SK-N-SH treated with all-trans-retinoic acid at 6 μM for 48 hours (cell line): ENCODE results near the gene TMEM143.

Source experiments
- ATAC-seq: fragments of 200-7000 bp; cut with Tn5 transposase; 3 replicates; pipeline ENCODE4 v1.9.1; 2020; ENCODE audit warnings: mild to moderate bottlenecking, moderate library complexity
- ARNTL ChIP-seq: fragments of 450-650 bp; formaldehyde crosslinking; IDR thresholded peaks from 2 replicates; pipeline ENCODE4 v1.5.0; 2020; ENCODE audit warnings: low read depth, mild to moderate bottlenecking, moderate library complexity, borderline replicate concordance
- BACH2 ChIP-seq: fragments of 250-450 bp; sonication (Bioruptor Pico); IDR thresholded peaks from 2 replicates; pipeline ENCODE4 v1.9.0; 2021; ENCODE audit warnings: mild to moderate bottlenecking, borderline replicate concordance
- CSDC2 ChIP-seq: fragments of 250-450 bp; sonication (Bioruptor Pico); IDR thresholded peaks from 2 replicates; pipeline ENCODE4 v1.5.0; 2020; ENCODE audit warnings: mild to moderate bottlenecking, moderate library complexity
- CSRNP3 ChIP-seq: fragments of 250-450 bp; sonication (Bioruptor Pico); IDR thresholded peaks from 2 replicates; pipeline ENCODE4 v1.5.1; 2021; ENCODE audit warnings: mild to moderate bottlenecking, moderate library complexity
- ESRRG ChIP-seq: fragments of 250-450 bp; sonication (Bioruptor Pico); IDR thresholded peaks from 2 replicates; pipeline ENCODE4 v1.6.1; 2021; ENCODE audit warnings: mild to moderate bottlenecking
- GLIS3 ChIP-seq: fragments of 250-450 bp; sonication (Bioruptor Pico); IDR thresholded peaks from 2 replicates; pipeline ENCODE4 v1.5.0; 2020; ENCODE audit warnings: mild to moderate bottlenecking, moderate library complexity
- ISL1 ChIP-seq: fragments of 250-450 bp; sonication (Bioruptor Pico); IDR thresholded peaks from 2 replicates; pipeline ENCODE4 v2.1.2; 2022; ENCODE audit warnings: mild to moderate bottlenecking, moderate library complexity
- OSR1 ChIP-seq: fragments of 250-450 bp; sonication (Bioruptor Pico); IDR thresholded peaks from 2 replicates; pipeline ENCODE4 v1.8.0; 2022; ENCODE audit warnings: moderate library complexity, mild to moderate bottlenecking, inconsistent platforms
- POU6F1 ChIP-seq: fragments of 250-450 bp; sonication (Bioruptor Pico); IDR thresholded peaks from 2 replicates; pipeline ENCODE4 v1.8.0; 2021; ENCODE audit warnings: low read depth, mild to moderate bottlenecking, moderate library complexity, borderline replicate concordance
- PPARA ChIP-seq: fragments of 250-450 bp; sonication (Bioruptor Pico); IDR thresholded peaks from 2 replicates; pipeline ENCODE4 v1.5.0; 2020; ENCODE audit warnings: mild to moderate bottlenecking, borderline replicate concordance
- RARB ChIP-seq: fragments of 250-450 bp; sonication (Bioruptor Pico); IDR thresholded peaks from 2 replicates; pipeline ENCODE4 v1.8.0; 2021; ENCODE audit warnings: mild to moderate bottlenecking, moderate library complexity
- SNAI2 ChIP-seq: fragments of 250-450 bp; sonication (Bioruptor Pico); IDR thresholded peaks from 2 replicates; pipeline ENCODE4 v1.5.0; 2020; ENCODE audit warnings: mild to moderate bottlenecking, moderate library complexity
- TCF4 ChIP-seq: fragments of 250-450 bp; sonication (Bioruptor Pico); IDR thresholded peaks from 2 replicates; pipeline ENCODE4 v1.8.0; 2021; ENCODE audit warnings: mild to moderate bottlenecking, moderate library complexity, borderline replicate concordance
- TOX ChIP-seq: fragments of 250-450 bp; sonication (Bioruptor Pico); IDR thresholded peaks from 2 replicates; pipeline ENCODE4 v1.8.0; 2021; ENCODE audit warnings: mild to moderate bottlenecking, moderate library complexity, borderline replicate concordance
- TSHZ2 ChIP-seq: fragments of 250-450 bp; sonication (Bioruptor Pico); IDR thresholded peaks from 2 replicates; pipeline ENCODE4 v1.5.0; 2020; ENCODE audit warnings: mild to moderate bottlenecking, moderate library complexity
- ZFP3 ChIP-seq: fragments of 250-450 bp; sonication (Bioruptor Pico); IDR thresholded peaks from 2 replicates; pipeline ENCODE4 v1.5.0; 2020; ENCODE audit warnings: mild to moderate bottlenecking, moderate library complexity
- ZFP30 ChIP-seq: fragments of 450-650 bp; formaldehyde crosslinking; IDR thresholded peaks from 2 replicates; pipeline ENCODE4 v1.5.0; 2022; ENCODE audit warnings: mild to moderate bottlenecking, moderate library complexity
- ZNF565 ChIP-seq: fragments of 450-650 bp; formaldehyde crosslinking; conservative IDR thresholded peaks from 2 replicates; pipeline ENCODE4 v1.5.0; 2020; ENCODE audit warnings: low read depth, mild to moderate bottlenecking, moderate library complexity
- ZNF70 ChIP-seq: fragments of 450-650 bp; formaldehyde crosslinking; IDR thresholded peaks from 2 replicates; pipeline ENCODE4 v1.5.0; 2020; ENCODE audit warnings: mild to moderate bottlenecking, moderate library complexity
- ZNF8 ChIP-seq: fragments of 450-650 bp; formaldehyde crosslinking; IDR thresholded peaks from 2 replicates; pipeline ENCODE4 v1.5.0; 2020; ENCODE audit warnings: mild to moderate bottlenecking, moderate library complexity
- TF ChIP-seq, protein P1 (sequence below): fragments of 250-450 bp; sonication (Bioruptor Pico); IDR thresholded peaks from 2 replicates; pipeline ENCODE4 v1.5.1; 2020; ENCODE audit warnings: low read depth, mild to moderate bottlenecking, moderate library complexity
- TF ChIP-seq, protein P2 (sequence below): fragments of 250-450 bp; sonication (Bioruptor Pico); IDR thresholded peaks from 2 replicates; pipeline ENCODE4 v1.8.0; 2020; ENCODE audit warnings: mild to moderate bottlenecking, moderate library complexity, borderline replicate concordance

TMEM143 gene

GRCh38 chr19:48390188-48391099 is 26.7 kb upstream of the TMEM143 start:
- no peak for TF ChIP-seq SNAI2
- no peak for TF ChIP-seq OSR1
- no peak for TF ChIP-seq PPARA
- TF ChIP-seq, protein P1, sequence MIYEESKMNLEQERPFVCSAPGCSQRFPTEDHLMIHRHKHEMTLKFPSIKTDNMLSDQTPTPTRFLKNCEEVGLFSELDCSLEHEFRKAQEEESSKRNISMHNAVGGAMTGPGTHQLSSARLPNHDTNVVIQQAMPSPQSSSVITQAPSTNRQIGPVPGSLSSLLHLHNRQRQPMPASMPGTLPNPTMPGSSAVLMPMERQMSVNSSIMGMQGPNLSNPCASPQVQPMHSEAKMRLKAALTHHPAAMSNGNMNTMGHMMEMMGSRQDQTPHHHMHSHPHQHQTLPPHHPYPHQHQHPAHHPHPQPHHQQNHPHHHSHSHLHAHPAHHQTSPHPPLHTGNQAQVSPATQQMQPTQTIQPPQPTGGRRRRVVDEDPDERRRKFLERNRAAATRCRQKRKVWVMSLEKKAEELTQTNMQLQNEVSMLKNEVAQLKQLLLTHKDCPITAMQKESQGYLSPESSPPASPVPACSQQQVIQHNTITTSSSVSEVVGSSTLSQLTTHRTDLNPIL (CRISPR knock-in tag) = no peak
- TF ChIP-seq BACH2 (CRISPR knock-in tag) = no peak
- no peak for TF ChIP-seq ZNF565 (CRISPR knock-in tag)
- TF ChIP-seq, all 23 proteins: peak for 0
- ATAC-seq = peak; percentile 65

DNA sequence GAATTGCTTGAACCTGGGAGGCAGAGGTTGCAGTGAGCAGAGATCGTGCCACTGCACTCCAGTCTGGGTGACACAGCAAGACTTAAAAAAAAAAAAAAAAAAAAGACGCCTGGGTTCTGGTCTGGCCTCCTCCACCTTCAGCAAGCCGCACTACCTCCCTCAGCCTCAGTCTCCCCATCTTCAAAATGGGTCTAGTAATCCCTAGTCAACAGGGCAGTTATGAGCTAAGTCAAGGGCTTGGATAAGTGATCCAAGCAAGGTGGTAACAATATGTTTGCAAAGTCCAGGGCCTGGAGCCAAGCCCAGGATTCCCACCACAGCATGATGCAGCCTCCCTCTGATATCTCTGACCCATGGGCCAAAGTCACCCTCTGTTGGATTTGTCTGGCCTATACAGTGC is 23.2 kb upstream of the TMEM143 start:
- TF ChIP-seq ESRRG = no peak
- TF ChIP-seq GLIS3 (CRISPR knock-in tag) = no peak
- TF ChIP-seq, protein P1 (CRISPR knock-in tag) = no peak
- no peak for TF ChIP-seq TCF4 (CRISPR knock-in tag)
- no peak for TF ChIP-seq ZNF70
- no peak for TF ChIP-seq RARB (CRISPR knock-in tag)
- TF ChIP-seq PPARA = no peak
- TF ChIP-seq CSRNP3 (CRISPR knock-in tag) = no peak
- TF ChIP-seq ZFP3 (CRISPR knock-in tag) = no peak
- no peak for TF ChIP-seq POU6F1 (CRISPR knock-in tag)
- no peak for TF ChIP-seq CSDC2
- TF ChIP-seq SNAI2 = no peak
- no peak for TF ChIP-seq ARNTL (CRISPR knock-in tag)
- TF ChIP-seq ZNF565 (CRISPR knock-in tag) = no peak
- no peak for TF ChIP-seq ISL1 (CRISPR knock-in tag)
- TF ChIP-seq OSR1 = no peak
- TF ChIP-seq BACH2 (CRISPR knock-in tag) = no peak
- ATAC-seq = no peak

DNA sequence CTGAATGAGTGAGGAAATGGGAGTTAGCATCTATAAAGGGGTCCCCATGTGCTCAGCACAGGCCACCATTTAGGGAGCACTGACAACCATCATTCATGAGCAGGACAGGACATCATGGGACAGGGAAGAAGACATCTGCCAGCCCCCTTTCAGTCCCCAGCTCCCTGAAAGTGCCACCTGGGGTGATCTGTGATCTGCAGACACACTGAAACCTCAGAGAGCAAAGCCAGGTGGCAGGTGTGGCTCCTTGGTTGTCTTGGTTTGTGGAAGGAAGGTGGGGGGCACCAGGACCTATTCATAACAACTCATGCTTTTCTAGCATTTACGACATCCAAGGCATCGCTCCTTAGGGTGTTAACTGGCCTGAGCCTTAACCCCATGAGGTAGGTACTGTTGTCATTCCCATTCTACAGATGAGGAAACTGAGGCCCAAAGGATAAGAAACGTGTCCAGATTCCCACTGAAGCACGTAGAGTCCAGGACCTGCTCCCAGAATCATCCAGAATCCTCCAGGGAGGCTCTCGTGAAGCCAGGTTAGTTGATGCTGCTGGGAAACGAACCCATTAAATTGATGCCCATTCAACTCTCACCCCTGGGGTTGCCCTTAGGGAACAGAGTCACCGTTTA is 21.8 kb upstream of the TMEM143 start:
- TF ChIP-seq CSDC2 (no peak), ZFP3 (CRISPR knock-in tag) (no peak), ZFP30 (no peak), TOX (CRISPR knock-in tag) (no peak), RARB (CRISPR knock-in tag) (no peak), ZNF70 (no peak), ESRRG (no peak), PPARA (no peak), OSR1 (no peak), TSHZ2 (no peak), SNAI2 (no peak), BACH2 (CRISPR knock-in tag) (no peak), GLIS3 (CRISPR knock-in tag) (no peak), ZNF565 (CRISPR knock-in tag) (no peak), ARNTL (CRISPR knock-in tag) (no peak), ZNF8 (CRISPR knock-in tag) (no peak)
- TF ChIP-seq, protein P2, sequence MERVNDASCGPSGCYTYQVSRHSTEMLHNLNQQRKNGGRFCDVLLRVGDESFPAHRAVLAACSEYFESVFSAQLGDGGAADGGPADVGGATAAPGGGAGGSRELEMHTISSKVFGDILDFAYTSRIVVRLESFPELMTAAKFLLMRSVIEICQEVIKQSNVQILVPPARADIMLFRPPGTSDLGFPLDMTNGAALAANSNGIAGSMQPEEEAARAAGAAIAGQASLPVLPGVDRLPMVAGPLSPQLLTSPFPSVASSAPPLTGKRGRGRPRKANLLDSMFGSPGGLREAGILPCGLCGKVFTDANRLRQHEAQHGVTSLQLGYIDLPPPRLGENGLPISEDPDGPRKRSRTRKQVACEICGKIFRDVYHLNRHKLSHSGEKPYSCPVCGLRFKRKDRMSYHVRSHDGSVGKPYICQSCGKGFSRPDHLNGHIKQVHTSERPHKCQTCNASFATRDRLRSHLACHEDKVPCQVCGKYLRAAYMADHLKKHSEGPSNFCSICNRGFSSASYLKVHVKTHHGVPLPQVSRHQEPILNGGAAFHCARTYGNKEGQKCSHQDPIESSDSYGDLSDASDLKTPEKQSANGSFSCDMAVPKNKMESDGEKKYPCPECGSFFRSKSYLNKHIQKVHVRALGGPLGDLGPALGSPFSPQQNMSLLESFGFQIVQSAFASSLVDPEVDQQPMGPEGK = no peak
- ATAC-seq = no peak
